IMR-90 (cell line): ENCODE data around the gene IFNLR1. TPM values are rescaled to one million over a fixed set of nuclear protein-coding genes. Genes with fewer than 3 reads are reported as not detected.

Experiments used
- ATAC-seq: fragments of 200-7000 bp; cut with Tn5 transposase; 2 replicates; pipeline ENCODE4 v1.9.1; 2020; ENCODE audit warnings: low read depth, mild to moderate bottlenecking, moderate library complexity
- BruUV-seq: library from RNA; stranded (reverse); fragments of 400-500 nt; replicated peaks from 2 replicates; lab custom pipeline; 2021; lab: Mats Ljungman, UMichigan
- CTCF ChIA-PET: fragments of 300-600 bp; formaldehyde crosslinking; extraction: SDS; loops from one replicate; lab custom pipeline; 2021; ENCODE audit warnings: antibody characterized with exemption; lab: Yijun Ruan, JAX
- POLR2A ChIA-PET: fragments of 300-600 bp; sonication (Branson Sonifier 250); formaldehyde crosslinking; loops from one replicate; lab custom pipeline; 2022; ENCODE audit warnings: antibody characterized with exemption; ENCODE audit not compliant: unreplicated experiment; lab: Charles Lee
- DNase-seq: peaks from one replicate; pipeline ENCODE4 v3.0.0; 2013
- H2AFZ ChIP-seq: replicated peaks from 2 replicates; pipeline ENCODE3; 2013; ENCODE audit warnings: low read length, mild to moderate bottlenecking; ENCODE audit not compliant: poor library complexity
- H2AK5ac ChIP-seq: 2 replicates; pipeline ENCODE4 v1.6.1; 2013; ENCODE audit warnings: low read depth, low read length, inconsistent platforms
- H2AK9ac ChIP-seq: replicated peaks from 2 replicates; pipeline ENCODE3; 2013; ENCODE audit warnings: mild to moderate bottlenecking, low read depth, low read length, moderate library complexity; ENCODE audit not compliant: poor library complexity
- H2BK120ac ChIP-seq: 2 replicates; pipeline ENCODE4 v1.6.1; 2013; ENCODE audit warnings: low read depth, low read length, inconsistent platforms
- H2BK15ac ChIP-seq: 3 replicates; pipeline ENCODE4 v1.6.1; 2013; ENCODE audit warnings: low read depth, low read length, inconsistent platforms
- H2BK20ac ChIP-seq: 2 replicates; pipeline ENCODE4 v1.6.1; 2013; ENCODE audit warnings: low read depth, mild to moderate bottlenecking, inconsistent platforms, low read length, moderate library complexity
- H2BK5ac ChIP-seq: 2 replicates; pipeline ENCODE4 v1.6.1; 2013; ENCODE audit warnings: mild to moderate bottlenecking, low read depth, low read length, inconsistent platforms; ENCODE audit not compliant: poor library complexity, severe bottlenecking
- H3K14ac ChIP-seq: replicated peaks from 2 replicates; pipeline ENCODE4 v1.6.1; 2013; ENCODE audit warnings: low read depth, low read length, inconsistent platforms
- H3K18ac ChIP-seq: 2 replicates; pipeline ENCODE4 v1.6.1; 2013; ENCODE audit warnings: low read depth, low read length, control low read depth
- H3K23ac ChIP-seq: 2 replicates; pipeline ENCODE4 v1.6.1; 2013; ENCODE audit warnings: low read depth, low read length, inconsistent platforms
- H3K27ac ChIP-seq: 2 replicates; pipeline ENCODE4 v1.5.1; 2013; ENCODE audit warnings: mild to moderate bottlenecking, control low read depth, low read length; ENCODE audit not compliant: insufficient read depth
- H3K27me3 ChIP-seq: 2 replicates; pipeline ENCODE4 v1.6.1; 2013; ENCODE audit warnings: low read length; ENCODE audit not compliant: control insufficient read depth, insufficient read depth
- H3K36me3 ChIP-seq: 2 replicates; pipeline ENCODE4 v1.6.1; 2013; ENCODE audit warnings: low read length, mixed read lengths; ENCODE audit not compliant: control insufficient read depth, insufficient read depth
- H3K4ac ChIP-seq: 2 replicates; pipeline ENCODE4 v1.6.1; 2013; ENCODE audit warnings: low read depth, low read length, inconsistent platforms
- H3K4me1 ChIP-seq: 2 replicates; pipeline ENCODE4 v1.6.1; 2013; ENCODE audit warnings: low read length, mixed read lengths; ENCODE audit not compliant: control insufficient read depth, insufficient read depth
- H3K4me2 ChIP-seq: 2 replicates; pipeline ENCODE4 v1.6.1; 2013; ENCODE audit warnings: low read depth, mild to moderate bottlenecking, control low read depth, low read length, moderate library complexity
- H3K4me3 ChIP-seq: 2 replicates; pipeline ENCODE4 v1.5.1; 2013; ENCODE audit warnings: low read depth, mild to moderate bottlenecking, control low read depth, low read length, moderate library complexity; ENCODE audit not compliant: insufficient read depth
- H3K56ac ChIP-seq: 2 replicates; pipeline ENCODE4 v1.6.1; 2013; ENCODE audit warnings: low read length, inconsistent platforms; ENCODE audit not compliant: insufficient read depth; ENCODE audit errors: extremely low read depth
- H3K79me1 ChIP-seq, 2 experiments: 2 replicates each; pipeline ENCODE4 v1.6.1; 2013; ENCODE audit warnings: low read length in 2 of 2, inconsistent platforms in 1 of 2, low read depth in 1 of 2
- H3K9ac ChIP-seq: 2 replicates; pipeline ENCODE4 v1.6.1; 2013; ENCODE audit warnings: low read depth, low read length, control low read depth
- H3K9me1 ChIP-seq: 2 replicates; pipeline ENCODE4 v1.6.1; 2013; ENCODE audit warnings: low read length, inconsistent platforms; ENCODE audit not compliant: insufficient read depth
- H3K9me3 ChIP-seq: 2 replicates; pipeline ENCODE4 v1.6.1; 2013; ENCODE audit warnings: low read length; ENCODE audit not compliant: control insufficient read depth, insufficient read depth
- H4K20me1 ChIP-seq: 2 replicates; pipeline ENCODE4 v1.6.1; 2013; ENCODE audit warnings: low read length, inconsistent platforms; ENCODE audit not compliant: insufficient read depth
- H4K5ac ChIP-seq: 2 replicates; pipeline ENCODE4 v1.6.1; 2013; ENCODE audit warnings: mild to moderate bottlenecking, low read depth, low read length, control low read depth
- H4K8ac ChIP-seq, 2 experiments: 2 replicates each; pipeline ENCODE4 v1.6.1; 2013; ENCODE audit warnings: low read depth in 2 of 2, low read length in 2 of 2, control low read depth in 1 of 2, inconsistent platforms in 1 of 2
- H4K91ac ChIP-seq: 2 replicates; pipeline ENCODE4 v1.6.1; 2013; ENCODE audit warnings: low read depth, low read length, inconsistent platforms; ENCODE audit not compliant: insufficient read depth
- CEBPB ChIP-seq: IDR thresholded peaks from 2 replicates; pipeline ENCODE4 v1.6.1; 2012; ENCODE audit warnings: low read depth, low read length, improper control_type of control experiment
- CHD1 ChIP-seq: IDR thresholded peaks from 2 replicates; pipeline ENCODE4 v1.6.1; 2012; ENCODE audit warnings: low read depth, low read length, improper control_type of control experiment
- FOS ChIP-seq: fragments of 150-350 bp; IDR thresholded peaks from 2 replicates; pipeline ENCODE4 v1.6.1; 2016; ENCODE audit warnings: low read depth, low read length
- NFE2L2 ChIP-seq: fragments of 150-350 bp; IDR thresholded peaks from 2 replicates; pipeline ENCODE4 v1.6.1; 2016; ENCODE audit warnings: low read depth, mild to moderate bottlenecking, low read length
- RCOR1 ChIP-seq: IDR thresholded peaks from 2 replicates; pipeline ENCODE4 v1.6.1; 2012; ENCODE audit warnings: mild to moderate bottlenecking, low read length, improper control_type of control experiment; ENCODE audit not compliant: insufficient replicate concordance
- WGBS, 2 experiments: methylation state at CpG; one replicate each; pipeline versions ENCODE4 v1.1.5 to v1.1.7; 2013; ENCODE audit warnings: missing lambda C conversion rate in 2 of 2; ENCODE audit not compliant: insufficient read length in 1 of 2; ENCODE audit errors: extremely low coverage in 2 of 2; 5-methylcytosine and 5-hydroxymethylcytosine counted together
- dilution Hi-C: fragments of 300-500 bp; cut with HindIII; formaldehyde crosslinking; loops from one replicate; pipeline ENCODE4 v1.14.3; 2018; ENCODE audit warnings: low sequenced_read_pairs; ENCODE audit not compliant: unreplicated experiment
- in situ Hi-C: fragments of 300-500 bp; cut with MboI; formaldehyde crosslinking; loops from 3 replicates; pipeline ENCODE4 v1.14.3; 2019; ENCODE audit warnings: low sequenced_read_pairs, inconsistent platforms, mixed read lengths
- intact Hi-C: fragments of 100-400 bp; cut with micrococcal nuclease; formaldehyde crosslinking; loops from 2 replicates; pipeline ENCODE4 v1.10.0; 2022
- polyA plus RNA-seq, 3 experiments: library from polyadenylated mRNA; depleted of rRNA; stranded (reverse); fragments of >200 nt; gene quantifications; 2 replicates each; pipeline ENCODE4 v1.2.3, GENCODE V29; 2012; ENCODE audit warnings: low replicate concordance in 1 of 3
- total RNA-seq: library from RNA; depleted of rRNA; stranded (reverse); fragments of >200 nt; gene quantifications from 2 replicates; pipeline ENCODE4 v1.2.3, GENCODE V29; 2012
- TF ChIP-seq, protein P1 (sequence below): fragments of 150-350 bp; IDR thresholded peaks from 2 replicates; pipeline ENCODE4 v1.6.1; 2016; ENCODE audit warnings: low read depth, mild to moderate bottlenecking, low read length, moderate library complexity, borderline replicate concordance

Gene IFNLR1
- total and polyA plus RNA-seq, 2 of the 4 experiments (the other 2 are of a cell fraction), result not detected

DNA sequence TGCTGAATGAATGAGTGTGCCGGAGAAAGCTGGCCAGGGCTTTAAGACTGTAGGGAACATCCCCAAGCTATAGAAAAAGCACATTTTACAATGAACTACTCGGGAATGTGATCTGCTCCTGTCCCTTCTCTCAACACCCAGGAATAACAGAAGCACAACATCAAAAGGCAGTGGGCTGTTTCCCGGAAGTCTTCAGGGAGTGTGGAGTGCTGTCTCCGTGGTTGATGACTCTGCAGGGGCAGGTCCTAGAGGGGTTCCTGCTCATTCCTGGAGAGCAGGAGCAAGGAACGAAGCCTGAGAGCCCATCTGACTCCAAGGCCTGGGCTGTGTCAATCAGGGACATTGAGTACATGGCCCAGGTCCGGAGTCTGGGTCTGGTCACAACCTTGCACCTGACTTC, 39.3 kb downstream of the IFNLR1 start:
- Histone ChIP-seq H3K4me1 (peaks cover 5% of the 10 kb centered on the region), H3K9me1 (peaks cover 5% of the 10 kb centered on the region; the same call in 1 of the 2 replicates), H2AK5ac (no peak overlapping the region), H2AK9ac (no peak overlapping the region), H2BK20ac (no peak overlapping the region), H4K20me1 (no peaks in the 10 kb centered on the region), H2BK120ac (no peak overlapping the region), H4K8ac (no peak overlapping the region), H3K18ac (no peak overlapping the region), H2AFZ (no peak overlapping the region), H3K27me3 (peaks cover 59% of the 10 kb centered on the region), H3K9ac (no peak overlapping the region), H4K91ac (no peak overlapping the region), H3K36me3 (no peaks in the 10 kb centered on the region), H2BK5ac (no peak overlapping the region), H2BK15ac (no peak overlapping the region), H3K79me1 (no peaks in the 10 kb centered on the region), H3K27ac (no peak overlapping the region), H3K4me2 (no peak overlapping the region), H3K9me3 (no peaks in the 10 kb centered on the region), H3K14ac (no peak overlapping the region), H3K56ac (no peak overlapping the region), H3K4ac (no peak overlapping the region), H3K4me3 (no peak overlapping the region), H3K23ac (no peak overlapping the region), H4K5ac (no peak overlapping the region)
- CTCF ChIA-PET, result no interaction called here
- dilution Hi-C loops, result no loop called here
- POLR2A ChIA-PET, result no interaction called here
- 80% methylated on average over 1 of the region's 6 CpGs; no CpG with 5 or more reads in 1 of the 2 experiments for WGBS, 2 experiments
- no peak for ATAC-seq
- TF ChIP-seq CHD1 (no peak), NFE2L2 (no peak), CEBPB (no peak), FOS (no peak), RCOR1 (no peak)
- TF ChIP-seq, protein P1, sequence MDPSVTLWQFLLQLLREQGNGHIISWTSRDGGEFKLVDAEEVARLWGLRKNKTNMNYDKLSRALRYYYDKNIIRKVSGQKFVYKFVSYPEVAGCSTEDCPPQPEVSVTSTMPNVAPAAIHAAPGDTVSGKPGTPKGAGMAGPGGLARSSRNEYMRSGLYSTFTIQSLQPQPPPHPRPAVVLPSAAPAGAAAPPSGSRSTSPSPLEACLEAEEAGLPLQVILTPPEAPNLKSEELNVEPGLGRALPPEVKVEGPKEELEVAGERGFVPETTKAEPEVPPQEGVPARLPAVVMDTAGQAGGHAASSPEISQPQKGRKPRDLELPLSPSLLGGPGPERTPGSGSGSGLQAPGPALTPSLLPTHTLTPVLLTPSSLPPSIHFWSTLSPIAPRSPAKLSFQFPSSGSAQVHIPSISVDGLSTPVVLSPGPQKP, result no peak
- no peak for DNase-seq
- intact Hi-C loops, result no loop called here
- in situ Hi-C loops, result no loop called here
- no TSS peak for BruUV-seq
